NB4 (cell line): Measurements from ENCODE around the gene MYL12B.

Source experiments
- DNase-seq: peaks from one replicate; pipeline ENCODE4 v3.0.0; 2010; ENCODE audit warnings: low read depth
- H3K4me3 ChIP-seq: one replicate; pipeline ENCODE4 v1.5.1; 2011; ENCODE audit warnings: mild to moderate bottlenecking, low read depth, low read length, moderate library complexity
- CTCF ChIP-seq: IDR thresholded peaks from one replicate; pipeline ENCODE4 v1.5.1; 2012; ENCODE audit warnings: low read depth, low read length
- MAX ChIP-seq: IDR thresholded peaks from 2 replicates; pipeline ENCODE4 v1.6.1; 2011; ENCODE audit warnings: low read depth, low read length
- MYC ChIP-seq: IDR thresholded peaks from 2 replicates; pipeline ENCODE4 v1.6.1; 2011; ENCODE audit warnings: low read depth, low read length
- POLR2A ChIP-seq: IDR thresholded peaks from 2 replicates; pipeline ENCODE4 v1.6.1; 2011; ENCODE audit warnings: mild to moderate bottlenecking; ENCODE audit not compliant: insufficient read length; ENCODE audit errors: extremely low read depth

Gene MYL12B

GRCh38 chr18:3223356-3223755 is 38.6 kb upstream of the MYL12B start:
- DNase-seq, result no peak
- no peak overlapping the region for H3K4me3 ChIP-seq
- TF ChIP-seq POLR2A, result no peak
- no peak for TF ChIP-seq MAX
- no peak for TF ChIP-seq CTCF
- TF ChIP-seq MYC, result no peak

- TF ChIP-seq POLR2A (no peak), MYC (no peak), MAX (no peak), CTCF (no peak)
- no peak overlapping the region for H3K4me3 ChIP-seq
- DNase-seq, result no peak
Measured at GRCh38 chr18:3224223-3224622, 37.7 kb upstream of the MYL12B start.

GRCh38 chr18:3225588-3225987 is 36.3 kb upstream of the MYL12B start:
- H3K4me3 ChIP-seq, result no peak overlapping the region
- no peak for TF ChIP-seq CTCF
- TF ChIP-seq MYC, result no peak
- no peak for TF ChIP-seq MAX
- TF ChIP-seq POLR2A, result no peak
- no peak for DNase-seq

- no peak for DNase-seq
- TF ChIP-seq POLR2A (no peak), MYC (no peak), MAX (no peak), CTCF (no peak)
- H3K4me3 ChIP-seq, result no peak overlapping the region
Measured at GRCh38 chr18:3226048-3226447, 35.9 kb upstream of the MYL12B start.

- peak; percentile 25 for DNase-seq
- TF ChIP-seq MAX (no peak), POLR2A (no peak), MYC (no peak), CTCF (no peak)
- no peak overlapping the region for H3K4me3 ChIP-seq
Measured at GRCh38 chr18:3230401-3231334, 31.3 kb upstream of the MYL12B start.
